Activated naive CD8-positive, alpha-beta T cell treated with anti-CD3 and anti-CD28 coated beads, Interleukin-2, amount 50 U/mL, for 24 hours (primary cell): Measurements from ENCODE around the gene SFTA2.
"Not testable (repeated sequence)": the region's sequence is repeated elsewhere in the genome, so short reads cannot be mapped to it uniquely, and the experiment has no call there.

Source experiments
- ATAC-seq: fragments of 150-1000 bp; cut with Tn5 transposase; one replicate; pipeline ENCODE4 v1.10.0; 2021
- DNase-seq: peaks from one replicate; pipeline ENCODE4 v3.0.0; 2021
- H3K27ac Mint-ChIP-seq: one replicate; pipeline ENCODE4 v1.8.0; 2021; ENCODE audit warnings: mild to moderate bottlenecking, mixed read lengths
- H3K27me3 Mint-ChIP-seq: one replicate; pipeline ENCODE4 v1.8.0; 2021; ENCODE audit warnings: mixed read lengths
- H3K36me3 Mint-ChIP-seq: one replicate; pipeline ENCODE4 v1.8.0; 2021; ENCODE audit warnings: low read depth, mixed read lengths
- H3K4me1 Mint-ChIP-seq: one replicate; pipeline ENCODE4 v1.8.0; 2021; ENCODE audit warnings: mixed read lengths
- H3K4me3 Mint-ChIP-seq: one replicate; pipeline ENCODE4 v1.8.0; 2021; ENCODE audit warnings: mild to moderate bottlenecking, moderate library complexity, mixed read lengths
- H3K9me3 Mint-ChIP-seq: one replicate; pipeline ENCODE4 v1.8.0; 2021; ENCODE audit warnings: mixed read lengths

The SFTA2 gene

GRCh38 chr6:30931969-30932645, at the start of gene SFTA2:
Gene SFTA2 (minus strand): TSS chr6:30932170. CDS start chr6:30932096, 74 bp downstream.
- no peak for ATAC-seq

GRCh38 chr6:30979690-30980089, 47.7 kb upstream of the SFTA2 start:
- H3K4me1 Mint-ChIP-seq: no peaks in the 10 kb centered on the region
- no peaks in the 10 kb centered on the region for H3K9me3 Mint-ChIP-seq
- H3K36me3 Mint-ChIP-seq: no peaks in the 10 kb centered on the region
- DNase-seq: no peak
- ATAC-seq: no peak
- no peak overlapping the region for H3K4me3 Mint-ChIP-seq
- H3K27me3 Mint-ChIP-seq: peaks cover 32% of the 10 kb centered on the region
- H3K27ac Mint-ChIP-seq: no peak overlapping the region

More at GRCh38 chr6:30931969-30932645, at the start of gene SFTA2:
- Mint-ChIP-seq H3K9me3 (peaks cover 5% of the 10 kb centered on the region), H3K4me1 (no peaks in the 10 kb centered on the region), H3K27me3 (no peaks in the 10 kb centered on the region), H3K36me3 (peaks cover 17% of the 10 kb centered on the region), H3K27ac (no peak within 1 kb of the TSS), H3K4me3 (no peak within 1 kb of the TSS)
- no peak for DNase-seq

- no peaks in the 10 kb centered on the region for H3K36me3 Mint-ChIP-seq
- no peak overlapping the region for H3K27ac Mint-ChIP-seq
- H3K9me3 Mint-ChIP-seq: no peaks in the 10 kb centered on the region
- H3K27me3 Mint-ChIP-seq: peaks cover 32% of the 10 kb centered on the region
- ATAC-seq (no peak), DNase-seq (no peak)
- H3K4me1 Mint-ChIP-seq: no peaks in the 10 kb centered on the region
- no peak overlapping the region for H3K4me3 Mint-ChIP-seq
Measured at GRCh38 chr6:30979141-30979540, 47.2 kb upstream of the SFTA2 start.

GRCh38 chr6:30974490-30975252, 42.7 kb upstream of the SFTA2 start:
- DNase-seq: no peak
- Mint-ChIP-seq H3K36me3 (no peaks in the 10 kb centered on the region), H3K27me3 (peaks cover 8% of the 10 kb centered on the region), H3K4me1 (no peaks in the 10 kb centered on the region), H3K27ac (no peak overlapping the region), H3K9me3 (no peaks in the 10 kb centered on the region), H3K4me3 (no peak overlapping the region)
- ATAC-seq: no peak

GRCh38 chr6:30972816-30973215, 40.8 kb upstream of the SFTA2 start:
- Mint-ChIP-seq H3K9me3 (no peaks in the 10 kb centered on the region), H3K4me1 (no peaks in the 10 kb centered on the region), H3K36me3 (no peaks in the 10 kb centered on the region), H3K27me3 (peaks cover 4% of the 10 kb centered on the region), H3K4me3 (no peak overlapping the region), H3K27ac (no peak overlapping the region)
- no peak for DNase-seq
- ATAC-seq: no peak

- no peaks in the 10 kb centered on the region for H3K4me1 Mint-ChIP-seq
- ATAC-seq (no peak), DNase-seq (no peak)
- no peaks in the 10 kb centered on the region for H3K36me3 Mint-ChIP-seq
- H3K9me3 Mint-ChIP-seq: no peaks in the 10 kb centered on the region
- H3K27me3 Mint-ChIP-seq: peaks cover 4% of the 10 kb centered on the region
- H3K27ac Mint-ChIP-seq: no peak overlapping the region
- H3K4me3 Mint-ChIP-seq: no peak overlapping the region
Measured at GRCh38 chr6:30970946-30971345, 39.0 kb upstream of the SFTA2 start.

- not testable (repeated sequence) for H3K4me3 Mint-ChIP-seq, H3K4me1 Mint-ChIP-seq, ATAC-seq, H3K27ac Mint-ChIP-seq, H3K36me3 Mint-ChIP-seq, H3K9me3 Mint-ChIP-seq, DNase-seq
- peaks cover 18% of the 10 kb centered on the region for H3K27me3 Mint-ChIP-seq
Measured at GRCh38 chr6:30969171-30969570, 37.2 kb upstream of the SFTA2 start.

GRCh38 chr6:30966154-30966553, 34.2 kb upstream of the SFTA2 start:
- Mint-ChIP-seq H3K36me3 (no peaks in the 10 kb centered on the region), H3K27ac (no peak overlapping the region), H3K9me3 (no peaks in the 10 kb centered on the region), H3K27me3 (peaks cover 21% of the 10 kb centered on the region), H3K4me3 (no peak overlapping the region), H3K4me1 (peaks cover 9% of the 10 kb centered on the region)
- ATAC-seq (no peak), DNase-seq (no peak)

- Mint-ChIP-seq H3K27me3 (peaks cover 24% of the 10 kb centered on the region), H3K4me1 (peaks cover 9% of the 10 kb centered on the region), H3K27ac (no peak overlapping the region), H3K4me3 (no peak overlapping the region), H3K36me3 (no peaks in the 10 kb centered on the region), H3K9me3 (no peaks in the 10 kb centered on the region)
- DNase-seq (no peak), ATAC-seq (peak; percentile 49)
Measured at GRCh38 chr6:30965140-30965601, 33.2 kb upstream of the SFTA2 start.

GRCh38 chr6:30964075-30964474, 32.1 kb upstream of the SFTA2 start:
- Mint-ChIP-seq H3K27ac (no peak overlapping the region), H3K36me3 (no peaks in the 10 kb centered on the region), H3K27me3 (peaks cover 26% of the 10 kb centered on the region), H3K4me3 (no peak overlapping the region), H3K9me3 (no peaks in the 10 kb centered on the region), H3K4me1 (peaks cover 9% of the 10 kb centered on the region)
- no peak for DNase-seq
- ATAC-seq: peak; percentile 24

- Mint-ChIP-seq H3K27me3 (peaks cover 28% of the 10 kb centered on the region), H3K27ac (no peak overlapping the region), H3K4me1 (peaks cover 9% of the 10 kb centered on the region), H3K4me3 (no peak overlapping the region), H3K36me3 (no peaks in the 10 kb centered on the region), H3K9me3 (no peaks in the 10 kb centered on the region)
- DNase-seq: no peak
- ATAC-seq: no peak
Measured at GRCh38 chr6:30963641-30964040, 31.7 kb upstream of the SFTA2 start.

GRCh38 chr6:30962716-30963115, 30.7 kb upstream of the SFTA2 start:
- no peaks in the 10 kb centered on the region for H3K36me3 Mint-ChIP-seq
- H3K4me3 Mint-ChIP-seq: no peak overlapping the region
- H3K4me1 Mint-ChIP-seq: peaks cover 9% of the 10 kb centered on the region
- DNase-seq (no peak), ATAC-seq (no peak)
- no peak overlapping the region for H3K27ac Mint-ChIP-seq
- peaks cover 28% of the 10 kb centered on the region for H3K27me3 Mint-ChIP-seq
- no peaks in the 10 kb centered on the region for H3K9me3 Mint-ChIP-seq

GRCh38 chr6:30960907-30961673, 29.1 kb upstream of the SFTA2 start:
- Mint-ChIP-seq H3K27me3 (peaks cover 36% of the 10 kb centered on the region), H3K27ac (no peak overlapping the region)

GRCh38 chr6:30957716-30958115, 25.7 kb upstream of the SFTA2 start:
- H3K4me3 Mint-ChIP-seq: no peak overlapping the region
- H3K27me3 Mint-ChIP-seq: peaks cover 25% of the 10 kb centered on the region
- ATAC-seq (no peak), DNase-seq (no peak)
- H3K36me3 Mint-ChIP-seq: no peaks in the 10 kb centered on the region
- H3K9me3 Mint-ChIP-seq: no peaks in the 10 kb centered on the region
- peaks cover 11% of the 10 kb centered on the region for H3K4me1 Mint-ChIP-seq
- no peak overlapping the region for H3K27ac Mint-ChIP-seq

More at GRCh38 chr6:30960907-30961673, 29.1 kb upstream of the SFTA2 start:
- DNase-seq (no peak), ATAC-seq (no peak)
- no peaks in the 10 kb centered on the region for H3K36me3 Mint-ChIP-seq
- no peaks in the 10 kb centered on the region for H3K9me3 Mint-ChIP-seq
- H3K4me3 Mint-ChIP-seq: no peak overlapping the region
- peaks cover 11% of the 10 kb centered on the region for H3K4me1 Mint-ChIP-seq
